ENCODE measurements around the gene PIP5K1C. TPM values are rescaled to one million over a fixed set of nuclear protein-coding genes. Genes with fewer than 3 reads are reported as not detected.

The PIP5K1C gene
- total RNA-seq, 1 donor from 2014 or later = 43.6 TPM

- ATAC-seq = no peak
- Histone ChIP-seq H3K36me3 (no peaks in the 10 kb centered on the region), H3K4me1 (peaks cover 22% of the 10 kb centered on the region), H3K4me3 (no peak overlapping the region), H3K27me3 (ENCODE audit: low read depth) (no peaks in the 10 kb centered on the region), H3K27ac (no peak overlapping the region), H3K9me3 (no peaks in the 10 kb centered on the region)
- intact Hi-C loops (cut with DNase I) = no loop called here
- no peak for TF ChIP-seq CTCF (IDR thresholded peaks at IDR 0.05)
- no peak for DNase-seq
Measured at GRCh38 chr19:3695986-3696659, 4.1 kb downstream of the PIP5K1C start.

GRCh38 chr19:3695124-3695733 lies 5.0 kb downstream of the PIP5K1C start:
- intact Hi-C loops (cut with DNase I) = no loop called here
- Histone ChIP-seq H3K36me3 (no peaks in the 10 kb centered on the region), H3K9me3 (no peaks in the 10 kb centered on the region), H3K27me3 (ENCODE audit: low read depth) (no peaks in the 10 kb centered on the region), H3K4me1 (peaks cover 20% of the 10 kb centered on the region), H3K27ac (no peak overlapping the region), H3K4me3 (no peak overlapping the region)
- no peak for TF ChIP-seq CTCF (IDR thresholded peaks at IDR 0.05)
- ATAC-seq = no peak
- no peak for DNase-seq

GRCh38 chr19:3694361-3695123 lies 5.7 kb downstream of the PIP5K1C start:
- no peak overlapping the region for H3K4me3 ChIP-seq
- H3K27ac ChIP-seq = no peak overlapping the region
- intact Hi-C loops (cut with DNase I) = no loop called here
- H3K36me3 ChIP-seq = no peaks in the 10 kb centered on the region
- peaks cover 20% of the 10 kb centered on the region for H3K4me1 ChIP-seq
- ATAC-seq (no peak), DNase-seq (no peak)
- TF ChIP-seq CTCF (IDR thresholded peaks at IDR 0.05) = no peak
- H3K27me3 ChIP-seq (ENCODE audit: low read depth) = no peaks in the 10 kb centered on the region
- no peaks in the 10 kb centered on the region for H3K9me3 ChIP-seq

GRCh38 chr19:3693025-3693925 lies 7.0 kb downstream of the PIP5K1C start:
- no peak for TF ChIP-seq CTCF (IDR thresholded peaks at IDR 0.05)
- intact Hi-C loops (cut with DNase I) = no loop called here
- peaks cover 20% of the 10 kb centered on the region for H3K4me1 ChIP-seq

More at GRCh38 chr19:3693025-3693925, 7.0 kb downstream of the PIP5K1C start:
- Histone ChIP-seq H3K9me3 (no peaks in the 10 kb centered on the region), H3K27ac (no peak overlapping the region), H3K36me3 (no peaks in the 10 kb centered on the region), H3K27me3 (ENCODE audit: low read depth) (no peaks in the 10 kb centered on the region), H3K4me3 (no peak overlapping the region)
- DNase-seq (no peak), ATAC-seq (no peak)
